Measurements from ENCODE around the gene EBNA1BP2.
"Not testable (repeated sequence)": the region's sequence is repeated elsewhere in the genome, so short reads cannot be mapped to it uniquely, and the experiment has no call there.

Gene EBNA1BP2

GRCh38 chr1:43171312-43171875, 696 bp downstream of the EBNA1BP2 start:
- DNase-seq, result no peak

DNA sequence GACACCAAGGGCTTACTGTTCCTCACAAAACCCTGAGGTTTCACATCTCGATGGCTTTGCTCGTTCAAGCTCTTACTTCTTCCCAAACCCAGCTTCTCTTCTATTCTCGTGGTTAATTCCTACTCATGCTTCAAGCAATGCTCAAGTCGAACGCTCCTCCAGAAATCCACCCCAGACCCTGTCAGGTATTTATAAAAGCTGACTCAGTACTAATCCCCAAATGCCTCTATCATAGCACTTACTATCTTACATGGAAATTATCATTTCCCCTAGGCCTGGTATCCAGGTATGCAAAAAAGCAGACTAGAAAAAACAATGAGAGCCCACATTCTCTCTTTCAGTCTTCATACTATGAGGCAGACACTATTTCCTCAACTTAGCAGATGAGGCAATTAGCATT, 6.3 kb downstream of the EBNA1BP2 start:
- no peak for DNase-seq

GRCh38 chr1:43165162-43165561, 6.9 kb downstream of the EBNA1BP2 start:
- no peak for DNase-seq

DNA sequence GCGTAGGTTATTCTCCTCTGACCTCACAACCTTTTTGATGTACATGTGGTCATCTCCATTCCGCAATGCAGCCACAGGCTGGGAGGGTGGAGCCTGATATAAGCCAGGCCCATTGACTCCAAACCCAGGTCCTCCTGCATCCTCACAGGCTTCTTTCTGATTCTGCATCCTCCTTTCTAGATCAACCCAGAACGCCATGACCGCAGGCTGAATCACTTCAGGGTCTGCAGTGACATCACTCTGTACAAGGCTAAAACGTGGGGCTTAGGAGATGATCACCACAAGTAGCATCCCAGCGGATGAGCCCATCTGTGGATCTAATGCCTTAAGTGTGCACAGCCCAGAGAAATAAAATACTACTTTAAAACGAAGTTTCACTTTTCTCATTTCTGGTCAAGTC, 16.1 kb downstream of the EBNA1BP2 start:
- DNase-seq, result no peak

GRCh38 chr1:43153443-43153842, 18.6 kb downstream of the EBNA1BP2 start:
- no peak for DNase-seq

DNA sequence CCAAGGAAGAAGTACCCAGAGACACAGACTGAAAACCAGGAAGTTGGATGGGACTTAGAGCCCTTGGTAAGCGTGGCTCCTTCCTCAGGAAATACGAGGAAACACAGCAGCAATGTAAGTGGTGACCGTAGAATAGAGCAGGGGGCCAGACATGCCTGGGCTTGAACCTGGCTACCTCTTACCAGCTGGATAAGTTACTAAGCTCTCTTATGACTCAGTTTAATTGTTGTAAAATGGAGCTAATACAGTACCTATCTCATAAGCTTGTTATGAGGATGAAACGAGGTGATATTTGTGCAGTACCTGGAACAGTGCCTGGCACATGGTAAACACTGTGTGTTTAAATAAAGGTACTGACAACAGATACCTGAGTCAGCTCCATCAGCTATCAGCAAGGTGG, 19.2 kb downstream of the EBNA1BP2 start:
- peak; percentile 82 for DNase-seq

GRCh38 chr1:43149889-43150288, 22.2 kb downstream of the EBNA1BP2 start:
- no peak for DNase-seq

DNA sequence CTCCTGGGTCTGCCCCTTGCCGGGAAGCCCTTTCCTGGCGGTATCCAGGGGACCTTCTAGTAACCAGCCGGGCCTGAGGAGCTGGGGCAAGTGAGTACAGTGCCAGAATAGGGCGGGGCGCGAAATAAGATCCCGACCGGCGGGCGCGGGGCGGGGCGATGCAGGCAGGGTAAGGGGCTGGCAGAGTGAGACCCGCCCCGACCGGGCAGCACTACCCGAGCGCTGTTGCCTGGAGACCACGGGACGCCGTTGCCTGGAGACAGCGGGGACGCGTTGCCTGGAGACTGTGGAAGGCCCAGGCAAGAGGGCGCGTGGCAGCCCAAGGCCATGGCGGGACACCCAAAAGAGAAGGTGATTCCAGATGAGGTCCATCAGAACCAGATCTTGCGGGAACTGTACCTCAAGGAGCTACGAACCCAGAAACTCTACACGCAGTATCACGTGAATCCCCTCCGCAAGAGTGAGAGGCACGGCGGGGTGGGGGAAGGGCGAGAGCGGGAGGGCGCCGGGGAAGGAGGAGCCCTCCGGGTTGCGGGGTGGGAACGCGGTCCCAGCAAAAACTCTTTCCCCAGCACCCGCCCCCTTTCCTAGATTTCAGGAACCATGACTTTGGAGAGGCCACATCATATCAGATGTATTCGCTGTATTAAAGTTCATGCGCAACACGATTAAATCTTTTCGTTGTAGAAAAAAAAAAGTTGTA, 24.3 kb downstream of the EBNA1BP2 start:
- peak; percentile 100 for DNase-seq

- no peak for DNase-seq
Observed at GRCh38 chr1:43144237-43144636, 27.9 kb downstream of the EBNA1BP2 start.

DNA sequence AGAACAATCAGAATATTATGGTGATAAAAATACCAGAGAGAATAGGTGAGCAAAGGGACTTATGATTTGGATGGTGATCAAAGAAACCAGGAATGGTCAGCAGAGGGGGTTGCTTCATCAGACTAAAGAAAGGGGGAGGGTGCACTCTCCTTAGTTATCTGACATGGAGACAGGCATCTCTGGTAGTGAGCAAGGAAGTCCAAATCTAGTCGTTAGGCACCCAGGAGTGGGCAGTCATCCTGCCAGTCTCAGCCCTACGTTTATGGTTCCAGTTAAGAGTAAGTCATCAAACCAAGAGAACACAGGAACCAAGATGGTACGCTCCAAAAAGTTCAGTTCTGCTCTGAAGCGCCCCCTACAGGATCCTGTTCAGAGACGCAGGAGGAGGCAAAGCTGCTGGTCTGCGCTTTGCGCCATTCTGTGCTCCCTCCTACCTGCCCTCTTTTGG, 28.6 kb downstream of the EBNA1BP2 start:
- DNase-seq, result no peak

DNA sequence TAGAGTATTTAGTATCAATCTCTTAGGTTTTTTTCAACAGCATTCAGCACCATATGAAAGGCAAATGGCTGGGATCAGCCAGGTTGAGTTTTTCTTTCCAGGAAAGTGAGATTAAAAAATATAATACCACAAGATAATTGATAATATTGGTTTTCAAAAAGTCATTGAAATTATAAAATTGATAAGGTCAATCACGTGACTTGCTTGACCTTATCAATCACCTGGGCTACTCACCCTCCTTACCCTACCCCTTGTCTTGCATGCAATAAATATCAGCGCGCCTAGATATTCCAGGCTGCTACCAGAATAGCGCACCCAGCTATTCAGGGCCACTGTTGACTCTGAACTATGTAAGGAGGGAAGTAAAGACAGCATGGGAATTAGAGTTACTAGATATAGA, 31.5 kb downstream of the EBNA1BP2 start:
- no peak for DNase-seq

- DNase-seq, result no peak
Observed at GRCh38 chr1:43140010-43140409, 32.1 kb downstream of the EBNA1BP2 start.

DNA sequence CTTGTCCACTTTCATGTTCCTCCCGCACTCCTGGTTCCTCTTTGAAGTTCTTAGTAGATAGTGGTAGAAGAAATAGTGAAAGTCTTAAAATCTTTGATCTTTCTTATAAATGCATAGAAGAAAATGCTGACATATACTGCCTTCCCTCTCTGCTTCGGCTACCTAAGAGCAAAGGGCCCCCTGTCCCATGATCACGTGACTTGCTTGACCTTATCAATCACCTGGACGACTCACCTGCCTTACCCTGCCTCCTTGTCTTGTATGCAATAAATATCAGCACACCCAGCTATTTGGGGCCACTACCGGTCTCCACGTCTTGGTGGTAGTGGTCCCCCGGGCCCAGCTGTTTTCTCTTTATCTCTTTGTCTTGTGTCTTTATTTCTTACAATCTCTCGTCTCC, 32.8 kb downstream of the EBNA1BP2 start:
- DNase-seq, result not testable (repeated sequence)

DNA sequence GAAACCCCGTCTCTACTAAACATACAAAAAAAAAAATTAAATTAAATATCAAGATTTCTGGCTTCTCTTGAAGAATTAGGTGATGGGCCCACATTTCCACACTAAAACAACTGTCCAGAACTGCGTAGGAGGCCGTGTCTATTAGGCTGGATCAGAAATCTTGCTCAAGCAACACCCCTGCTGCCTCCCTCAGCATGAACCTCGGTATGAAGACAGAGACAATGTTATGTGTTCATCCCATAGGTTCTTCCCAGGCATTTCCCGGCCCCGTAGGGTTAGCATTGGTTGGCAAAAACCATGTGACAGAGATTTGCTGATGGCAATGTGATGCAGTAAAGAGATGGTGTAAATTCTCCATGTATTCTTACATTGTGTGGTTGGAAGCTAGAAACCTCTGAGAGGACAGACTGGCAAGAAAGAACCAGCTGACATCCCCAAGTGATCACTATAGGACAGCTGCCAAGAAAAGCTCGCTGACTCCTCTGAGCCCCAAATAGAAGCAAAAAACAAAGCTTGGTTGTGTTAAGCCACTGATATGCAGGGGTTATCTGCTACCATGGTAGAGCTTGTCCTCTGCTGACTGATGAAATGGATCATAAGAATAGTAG, 34.5 kb downstream of the EBNA1BP2 start:
- DNase-seq, result no peak

DNA sequence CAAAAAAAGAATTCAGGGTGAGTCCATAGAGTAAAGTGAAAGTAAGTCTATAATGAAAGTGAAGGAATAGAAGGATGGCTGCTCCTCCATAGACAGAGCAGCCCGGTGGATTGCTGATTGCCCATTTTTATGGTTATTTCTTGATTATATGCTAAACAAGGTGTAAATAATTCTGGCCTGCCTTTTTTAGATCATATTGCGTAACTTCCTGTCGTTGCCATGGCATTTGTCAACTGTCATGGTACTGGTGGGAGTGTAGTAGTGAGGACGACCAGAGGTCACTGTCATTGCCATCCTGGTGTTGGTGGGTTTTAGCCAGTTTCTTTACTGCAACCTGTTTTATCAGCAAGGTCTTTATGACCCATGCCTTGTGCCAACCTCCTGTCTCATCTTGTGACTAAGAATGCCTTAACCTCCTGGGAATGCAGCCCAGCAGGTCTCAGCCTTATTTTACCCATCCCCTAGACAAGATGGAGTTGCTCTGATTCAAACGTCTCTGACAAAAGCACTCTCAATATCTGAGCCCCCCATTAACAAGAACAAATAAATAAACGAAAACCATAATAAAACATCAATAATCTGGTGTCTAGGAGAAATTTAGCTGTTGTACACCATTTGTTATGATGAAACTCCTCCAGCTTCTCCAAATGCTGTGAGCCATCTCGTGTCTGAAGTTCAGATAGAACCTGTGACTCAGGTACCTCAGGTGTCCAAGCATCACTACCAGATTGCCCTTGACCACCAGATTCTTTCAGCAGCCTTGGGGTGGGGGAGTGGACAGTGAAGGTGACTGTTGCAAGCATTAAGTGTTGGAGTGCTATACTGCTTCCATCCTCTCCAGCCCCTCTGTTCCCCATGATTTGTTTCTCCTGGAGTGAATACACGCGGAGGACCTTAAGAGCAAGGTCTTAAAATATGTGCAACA, 36.0 kb downstream of the EBNA1BP2 start:
- DNase-seq, result no peak

DNA sequence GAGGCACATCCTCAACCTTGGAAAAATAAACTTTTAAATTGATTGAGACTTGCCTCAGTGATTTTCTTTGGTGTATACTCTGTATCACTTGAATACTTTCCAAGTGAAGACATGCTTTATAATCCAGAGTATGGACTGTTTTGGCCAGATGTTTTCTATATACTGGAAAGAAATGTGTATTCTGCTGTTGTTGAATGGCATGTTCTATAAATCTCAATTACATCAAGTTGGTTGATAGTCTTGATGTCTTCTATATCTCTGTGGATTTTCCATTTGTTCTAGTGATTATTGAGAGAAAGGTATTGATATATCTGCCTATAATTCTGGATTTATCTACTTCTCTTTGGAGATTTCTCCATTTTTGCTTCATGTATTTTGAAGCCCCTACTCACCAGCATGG, 37.5 kb downstream of the EBNA1BP2 start:
- no peak for DNase-seq

- no peak for DNase-seq
Observed at GRCh38 chr1:43134068-43134467, 38.0 kb downstream of the EBNA1BP2 start.

DNA sequence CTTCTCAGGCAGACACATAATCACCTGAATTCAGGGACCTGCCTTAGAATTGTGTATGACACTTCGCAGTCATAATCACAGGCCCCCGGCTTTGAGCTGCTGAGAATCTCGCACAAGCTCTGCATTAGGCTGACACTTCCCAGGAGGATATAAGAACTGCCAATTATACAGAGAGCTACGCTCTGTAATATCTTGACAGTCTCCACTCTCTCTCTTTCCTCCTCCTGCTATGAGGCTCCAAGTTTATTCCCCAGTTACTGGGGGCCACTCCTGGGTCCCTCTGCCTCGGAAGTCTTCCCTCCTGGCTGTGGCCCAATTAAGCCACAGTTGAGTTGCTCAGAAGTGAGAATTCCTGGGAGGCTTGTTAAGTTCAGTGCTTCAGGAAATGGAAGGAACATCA, 42.7 kb downstream of the EBNA1BP2 start:
- DNase-seq, result no peak

DNA sequence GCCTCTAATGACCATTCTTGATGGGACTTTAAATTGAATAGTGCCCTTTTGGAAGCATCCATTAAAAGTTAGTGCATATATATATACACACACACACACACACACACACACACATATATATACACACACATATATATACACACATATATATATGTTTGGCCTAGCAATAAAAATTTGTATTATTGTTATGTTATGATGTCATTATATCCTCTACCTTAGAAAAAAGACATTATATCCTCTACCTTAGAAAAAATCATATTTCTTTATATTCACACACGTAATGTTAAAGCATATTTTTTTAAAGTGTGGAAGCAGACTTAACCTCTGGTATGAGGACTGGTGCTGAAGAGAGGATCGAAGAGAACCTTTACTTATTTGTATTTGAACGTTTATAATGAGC, 43.3 kb downstream of the EBNA1BP2 start:
- DNase-seq, result no peak

GRCh38 chr1:43123031-43123430, 49.1 kb downstream of the EBNA1BP2 start:
- DNase-seq, result peak; percentile 88

DNA sequence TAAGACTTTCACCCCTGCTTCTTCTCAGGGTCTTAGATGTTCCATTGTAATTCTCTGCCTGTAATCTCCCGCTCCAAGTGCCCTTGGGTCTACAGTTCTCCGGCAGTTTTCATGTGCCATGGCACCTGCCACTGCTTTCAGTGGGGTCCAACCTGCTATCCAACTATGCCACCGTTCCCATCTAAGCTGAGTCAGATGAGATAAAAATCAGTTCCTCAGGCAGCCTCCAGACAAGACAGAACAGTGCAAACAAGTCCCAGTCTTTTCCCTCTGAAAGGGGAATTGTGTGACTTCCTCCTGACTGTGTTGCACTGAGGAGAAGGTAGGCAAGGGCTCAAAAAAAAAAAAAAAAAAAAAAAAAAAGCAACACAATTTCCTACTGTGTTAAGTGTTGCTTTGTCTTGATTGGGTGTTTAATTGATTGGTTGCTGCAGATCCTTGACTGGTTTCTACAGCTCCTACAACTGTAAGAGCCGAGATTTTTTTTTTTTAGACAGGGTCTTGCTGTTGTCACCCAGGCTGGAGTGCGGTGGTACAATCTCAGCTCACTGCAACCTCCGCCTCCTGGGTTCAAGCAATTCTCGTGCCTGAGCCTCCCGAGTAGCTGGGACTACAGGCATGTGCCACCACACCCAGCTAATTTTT, 50.7 kb downstream of the EBNA1BP2 start:
- DNase-seq, result peak; percentile 95

DNA sequence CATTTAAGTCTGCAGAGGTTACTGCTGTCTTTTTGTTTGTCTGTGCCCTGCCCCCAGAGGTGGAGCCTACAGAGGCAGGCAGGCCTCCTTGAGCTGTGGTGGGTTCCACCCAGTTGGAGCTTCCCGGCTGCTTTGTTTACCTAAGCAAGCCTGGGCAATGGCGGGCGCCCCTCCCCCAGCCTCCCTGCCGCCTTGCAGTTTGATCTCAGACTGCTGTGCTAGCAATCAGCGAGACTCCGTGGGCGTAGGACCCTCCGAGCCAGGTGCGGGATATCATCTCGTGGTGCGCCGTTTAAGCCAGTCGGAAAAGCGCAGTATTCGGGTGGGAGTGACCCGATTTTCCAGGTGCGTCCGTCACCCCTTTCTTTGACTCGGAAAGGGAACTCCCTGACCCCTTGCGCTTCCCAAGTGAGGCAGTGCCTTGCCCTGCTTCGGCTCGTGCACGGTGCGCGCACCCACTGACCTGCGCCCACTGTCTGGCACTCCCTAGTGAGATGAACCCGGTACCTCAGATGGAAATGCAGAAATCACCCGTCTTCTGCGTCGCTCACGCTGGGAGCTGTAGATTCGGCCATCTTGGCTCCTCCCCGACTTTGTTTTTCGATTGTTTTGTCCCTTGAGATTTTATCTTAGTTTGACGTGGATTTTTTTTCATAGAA, 52.0 kb downstream of the EBNA1BP2 start:
- DNase-seq, result not testable (repeated sequence)
